Measurements from ENCODE around the gene MTUS2.

The MTUS2 gene

GRCh38 chr13:29464105-29464679 lies 644.1 kb downstream of the MTUS2 start:
- peak; percentile 24 to 51 for DNase-seq

- no peak for DNase-seq
Observed at GRCh38 chr13:29465741-29466293, 645.7 kb downstream of the MTUS2 start.

GRCh38 chr13:29471551-29471950 lies 651.4 kb downstream of the MTUS2 start:
- DNase-seq = no peak

- DNase-seq = peak; percentile 26 to 79
Observed at GRCh38 chr13:29472332-29472961, 652.3 kb downstream of the MTUS2 start.

- no peak for DNase-seq
Observed at GRCh38 chr13:29473166-29473565, 653.0 kb downstream of the MTUS2 start.

GRCh38 chr13:29474991-29475390 lies 654.9 kb downstream of the MTUS2 start:
- no peak for DNase-seq

- no peak for DNase-seq
Observed at GRCh38 chr13:29476046-29476445, 655.9 kb downstream of the MTUS2 start.

GRCh38 chr13:29479716-29480492 lies 659.8 kb downstream of the MTUS2 start:
- DNase-seq = no peak

- DNase-seq = no peak
Observed at GRCh38 chr13:29480893-29481525, 660.9 kb downstream of the MTUS2 start.

GRCh38 chr13:29481603-29482002 lies 661.5 kb downstream of the MTUS2 start:
- no peak for DNase-seq

GRCh38 chr13:29482504-29482903 lies 662.4 kb downstream of the MTUS2 start:
- DNase-seq = no peak

GRCh38 chr13:29483211-29483610 lies 663.1 kb downstream of the MTUS2 start:
- no peak for DNase-seq

GRCh38 chr13:29483623-29484022 lies 663.5 kb downstream of the MTUS2 start:
- DNase-seq = no peak

GRCh38 chr13:29484236-29484635 lies 664.1 kb downstream of the MTUS2 start:
- peak; percentile 35 to 86 for DNase-seq

GRCh38 chr13:29484796-29485195 lies 664.7 kb downstream of the MTUS2 start:
- no peak for DNase-seq

GRCh38 chr13:29486551-29486950 lies 666.4 kb downstream of the MTUS2 start:
- DNase-seq = no peak

- DNase-seq = no peak
Observed at GRCh38 chr13:29487466-29488454, 667.6 kb downstream of the MTUS2 start.

GRCh38 chr13:29489650-29490560 lies 669.8 kb downstream of the MTUS2 start:
- DNase-seq = no peak

- DNase-seq = no peak
Observed at GRCh38 chr13:29490561-29490885, 670.4 kb downstream of the MTUS2 start.

- no peak for DNase-seq
Observed at GRCh38 chr13:29491248-29491647, 671.1 kb downstream of the MTUS2 start.

GRCh38 chr13:29493796-29494195 lies 673.7 kb downstream of the MTUS2 start:
- no peak for DNase-seq

Data from NCI-H526 (cell line).